Immature natural killer cell (primary cell): Measurements from ENCODE around the gene IFNK. TPM values are rescaled to one million over a fixed set of nuclear protein-coding genes. Genes with fewer than 3 reads are reported as not detected.
"Not testable (repeated sequence)": the region's sequence is repeated elsewhere in the genome, so short reads cannot be mapped to it uniquely, and the experiment has no call there.

Experiments used
- DNase-seq, 3 donors: peaks; one replicate each; pipeline ENCODE4 v3.0.0; 2022; ENCODE audit warnings: mixed read lengths in 1 of 3
- H3K27ac Mint-ChIP-seq, 6 donors: one replicate each; pipeline ENCODE4 v1.8.0; 2020; ENCODE audit warnings: mixed read lengths in 6 of 6, mild to moderate bottlenecking in 5 of 6, inconsistent platforms in 4 of 6, moderate library complexity in 3 of 6
- H3K27me3 Mint-ChIP-seq, 3 donors: one replicate each; pipeline ENCODE4 v1.8.0; 2020 to 2021; ENCODE audit warnings: low read depth in 3 of 3, mild to moderate bottlenecking in 3 of 3, mixed read lengths in 3 of 3, moderate library complexity in 3 of 3, inconsistent platforms in 1 of 3
- H3K36me3 Mint-ChIP-seq, 3 donors: one replicate each; pipeline ENCODE4 v1.8.0; 2020; ENCODE audit warnings: mixed read lengths in 3 of 3, inconsistent platforms in 2 of 3, mild to moderate bottlenecking in 2 of 3
- H3K4me1 Mint-ChIP-seq, 2 donors: one replicate each; pipeline ENCODE4 v1.8.0; 2020; ENCODE audit warnings: inconsistent platforms in 2 of 2, mild to moderate bottlenecking in 2 of 2, mixed read lengths in 2 of 2, moderate library complexity in 1 of 2
- H3K4me3 Mint-ChIP-seq, 5 donors: one replicate each; pipeline ENCODE4 v1.8.0; 2020; ENCODE audit warnings: mild to moderate bottlenecking in 5 of 5, mixed read lengths in 5 of 5, inconsistent platforms in 3 of 5, moderate library complexity in 3 of 5
- H3K9me3 Mint-ChIP-seq, 6 donors: one replicate each; pipeline ENCODE4 v1.8.0; 2020; ENCODE audit warnings: mild to moderate bottlenecking in 6 of 6, mixed read lengths in 6 of 6, inconsistent platforms in 4 of 6, moderate library complexity in 3 of 6
- polyA plus RNA-seq, 3 donors: library from polyadenylated mRNA; unstranded; fragments of 300-500 nt; fragmentation: Illumina TruSeq; gene quantifications; one replicate each; pipeline ENCODE4 v1.2.3, GENCODE V29; 2021

The IFNK gene
- polyA plus RNA-seq, 3 donors from 2014 or later, result not detected

- peaks cover 0 to 6% (median 2%) of the 10 kb centered on the region in 6 donors for H3K9me3 Mint-ChIP-seq
- no peak overlapping the region for H3K27ac Mint-ChIP-seq
- H3K4me1 Mint-ChIP-seq, result peaks cover 0 to 14% of the 10 kb centered on the region in 2 donors
- DNase-seq, result no peak
- no peak overlapping the region for H3K4me3 Mint-ChIP-seq
- no peaks in the 10 kb centered on the region for H3K36me3 Mint-ChIP-seq
- peaks cover 0 to 3% (median 0%) of the 10 kb centered on the region in 3 donors for H3K27me3 Mint-ChIP-seq
Observed at GRCh38 chr9:27496135-27496504, 28.0 kb upstream of the IFNK start.

- Mint-ChIP-seq H3K27me3 (peaks cover 0 to 3% (median 0%) of the 10 kb centered on the region in 3 donors), H3K9me3 (peaks cover 0 to 5% (median under 1%) of the 10 kb centered on the region in 6 donors), H3K27ac (no peak overlapping the region), H3K36me3 (no peaks in the 10 kb centered on the region), H3K4me1 (peaks cover 0 to 14% of the 10 kb centered on the region in 2 donors), H3K4me3 (no peak overlapping the region)
- no peak for DNase-seq
Observed at GRCh38 chr9:27497883-27498417, 26.1 kb upstream of the IFNK start.

- Mint-ChIP-seq H3K4me3 (no peak overlapping the region), H3K36me3 (no peaks in the 10 kb centered on the region), H3K4me1 (peaks cover 0 to 14% of the 10 kb centered on the region in 2 donors), H3K27me3 (peaks cover 0 to 3% (median 3%) of the 10 kb centered on the region in 3 donors), H3K9me3 (peaks cover 0 to 4% (median 0%) of the 10 kb centered on the region in 6 donors), H3K27ac (no peak overlapping the region)
- DNase-seq, result no peak
Observed at GRCh38 chr9:27499451-27499850, 24.6 kb upstream of the IFNK start.

GRCh38 chr9:27500902-27501301 lies 23.2 kb upstream of the IFNK start:
- not testable (repeated sequence) for H3K9me3 Mint-ChIP-seq, H3K27me3 Mint-ChIP-seq, DNase-seq, H3K27ac Mint-ChIP-seq, H3K4me3 Mint-ChIP-seq, H3K36me3 Mint-ChIP-seq
- peaks cover 0 to 14% of the 10 kb centered on the region in 2 donors for H3K4me1 Mint-ChIP-seq

GRCh38 chr9:27503623-27504022 lies 20.5 kb upstream of the IFNK start:
- Mint-ChIP-seq H3K4me1 (peaks cover 0 to 14% of the 10 kb centered on the region in 2 donors), H3K9me3 (peaks cover 0 to 4% (median 0%) of the 10 kb centered on the region in 6 donors), H3K4me3 (no peak overlapping the region), H3K27me3 (peaks cover 0 to 9% (median 3%) of the 10 kb centered on the region in 3 donors), H3K27ac (no peak overlapping the region), H3K36me3 (peaks cover 0 to 3% (median 0%) of the 10 kb centered on the region in 3 donors)
- DNase-seq, result no peak

GRCh38 chr9:27504259-27504658 lies 19.8 kb upstream of the IFNK start:
- H3K27ac Mint-ChIP-seq, result no peak overlapping the region
- H3K4me1 Mint-ChIP-seq, result peaks cover 0 to 11% of the 10 kb centered on the region in 2 donors
- DNase-seq, result no peak
- H3K9me3 Mint-ChIP-seq, result peaks cover 0 to 4% (median 0%) of the 10 kb centered on the region in 6 donors
- H3K36me3 Mint-ChIP-seq, result peaks cover 0 to 3% (median 0%) of the 10 kb centered on the region in 3 donors
- H3K4me3 Mint-ChIP-seq, result no peak overlapping the region
- peaks cover 0 to 9% (median 3%) of the 10 kb centered on the region in 3 donors for H3K27me3 Mint-ChIP-seq

GRCh38 chr9:27505744-27506161 lies 18.3 kb upstream of the IFNK start:
- no peak overlapping the region for H3K27ac Mint-ChIP-seq
- H3K4me1 Mint-ChIP-seq, result no peaks in the 10 kb centered on the region

DNA sequence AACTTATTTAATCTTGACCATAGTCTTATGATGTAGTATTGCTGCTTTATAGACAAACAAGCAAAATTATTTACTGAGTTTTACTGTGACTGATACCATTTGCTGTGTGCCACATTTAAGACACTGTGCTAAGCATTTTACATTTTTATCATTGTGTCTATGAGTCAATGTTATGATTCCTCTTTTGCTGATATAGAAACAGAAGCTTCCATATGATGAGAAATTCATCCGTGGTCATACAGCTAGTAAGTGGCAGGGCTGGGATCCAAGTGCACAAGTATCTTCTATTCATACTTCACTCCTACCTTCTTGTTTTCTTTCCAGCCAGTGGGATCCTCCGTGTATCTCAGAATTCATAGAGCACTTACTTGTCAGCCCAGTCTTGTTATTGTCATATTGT lies 17.1 kb upstream of the IFNK start:
- peaks cover 0 to 3% (median 0%) of the 10 kb centered on the region in 3 donors for H3K36me3 Mint-ChIP-seq
- no peak overlapping the region for H3K27ac Mint-ChIP-seq

More at GRCh38 chr9:27505744-27506161, 18.3 kb upstream of the IFNK start:
- Mint-ChIP-seq H3K9me3 (peaks cover 0 to 4% (median 0%) of the 10 kb centered on the region in 6 donors), H3K27me3 (peaks cover 0 to 9% (median 3%) of the 10 kb centered on the region in 3 donors), H3K36me3 (peaks cover 0 to 3% (median 0%) of the 10 kb centered on the region in 3 donors), H3K4me3 (no peak overlapping the region)
- no peak for DNase-seq

GRCh38 chr9:27510780-27511179 lies 13.3 kb upstream of the IFNK start:
- Mint-ChIP-seq H3K4me3 (no peak overlapping the region), H3K4me1 (no peaks in the 10 kb centered on the region), H3K36me3 (peaks cover 0 to 3% (median 0%) of the 10 kb centered on the region in 3 donors), H3K9me3 (peaks cover 0 to 3% (median 0%) of the 10 kb centered on the region in 6 donors), H3K27me3 (peaks cover 0 to 9% (median 2%) of the 10 kb centered on the region in 3 donors), H3K27ac (no peak overlapping the region)
- no peak for DNase-seq

More for the DNA sequence above, 17.1 kb upstream of the IFNK start:
- no peak for DNase-seq
- Mint-ChIP-seq H3K4me3 (no peak overlapping the region), H3K4me1 (no peaks in the 10 kb centered on the region), H3K9me3 (peaks cover 0 to 3% (median 0%) of the 10 kb centered on the region in 6 donors), H3K27me3 (peaks cover 0 to 11% (median 3%) of the 10 kb centered on the region in 3 donors)

DNA sequence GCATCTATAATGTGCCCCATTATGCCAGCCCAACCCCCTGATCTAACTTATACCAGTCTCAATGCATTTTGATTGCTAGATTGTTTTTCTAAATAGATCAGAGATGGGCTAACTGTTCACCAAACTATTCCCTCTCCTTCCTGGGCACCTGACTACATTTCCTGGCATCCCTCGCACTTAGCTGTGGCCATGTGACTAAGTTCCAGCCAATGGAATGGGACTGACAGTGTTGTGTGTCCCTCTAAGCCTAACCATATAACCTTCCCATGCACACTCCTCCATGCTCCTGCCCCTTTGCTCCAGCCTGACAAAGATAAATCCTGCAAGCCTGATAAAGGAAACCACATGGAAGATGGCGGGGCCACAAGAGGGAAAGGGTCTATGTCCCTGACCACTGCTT lies 12.3 kb upstream of the IFNK start:
- H3K27ac Mint-ChIP-seq, result no peak overlapping the region
- H3K4me3 Mint-ChIP-seq, result no peak overlapping the region
- H3K27me3 Mint-ChIP-seq, result peaks cover 0 to 4% (median 2%) of the 10 kb centered on the region in 3 donors
- peaks cover 0 to 3% (median 0%) of the 10 kb centered on the region in 6 donors for H3K9me3 Mint-ChIP-seq
- peaks cover 0 to 3% (median 0%) of the 10 kb centered on the region in 3 donors for H3K36me3 Mint-ChIP-seq
- H3K4me1 Mint-ChIP-seq, result no peaks in the 10 kb centered on the region
- no peak for DNase-seq

GRCh38 chr9:27514551-27514950 lies 9.5 kb upstream of the IFNK start:
- no peaks in the 10 kb centered on the region for H3K4me1 Mint-ChIP-seq

GRCh38 chr9:27518006-27518405 lies 6.1 kb upstream of the IFNK start:
- Mint-ChIP-seq H3K4me1 (no peaks in the 10 kb centered on the region), H3K27me3 (peaks cover 0 to 7% (median 4%) of the 10 kb centered on the region in 3 donors), H3K27ac (no peak overlapping the region), H3K36me3 (no peaks in the 10 kb centered on the region), H3K4me3 (no peak overlapping the region), H3K9me3 (peaks cover 0 to 3% (median 0%) of the 10 kb centered on the region in 6 donors)
- DNase-seq, result no peak

More at GRCh38 chr9:27514551-27514950, 9.5 kb upstream of the IFNK start:
- H3K36me3 Mint-ChIP-seq, result no peaks in the 10 kb centered on the region
- H3K27me3 Mint-ChIP-seq, result peaks cover 0 to 6% (median 2%) of the 10 kb centered on the region in 3 donors
- no peak overlapping the region for H3K4me3 Mint-ChIP-seq
- H3K27ac Mint-ChIP-seq, result no peak overlapping the region
- no peak for DNase-seq
- peaks cover 0 to 3% (median 0%) of the 10 kb centered on the region in 6 donors for H3K9me3 Mint-ChIP-seq

DNA sequence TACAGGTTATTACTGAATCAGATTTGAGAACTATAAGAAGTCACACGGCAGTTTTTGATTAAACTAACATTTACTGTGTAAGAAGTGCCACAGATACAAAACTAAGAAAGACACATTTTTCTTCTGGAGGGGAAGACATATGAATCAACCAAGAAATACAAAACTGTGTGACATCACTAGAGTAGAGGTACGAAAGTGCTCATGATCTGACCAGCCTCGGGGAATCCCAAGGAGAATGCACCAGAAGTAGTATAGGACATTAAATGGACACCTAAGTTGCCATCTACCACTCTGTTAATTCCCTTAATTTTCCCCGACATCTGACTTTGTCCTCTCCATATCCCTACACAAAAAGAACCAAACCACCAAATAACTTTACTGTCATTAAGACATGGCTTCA lies 5.3 kb upstream of the IFNK start:
- Mint-ChIP-seq H3K4me3 (no peak overlapping the region), H3K9me3 (no peaks in the 10 kb centered on the region), H3K4me1 (no peaks in the 10 kb centered on the region), H3K27ac (no peak overlapping the region), H3K27me3 (peaks cover 0 to 7% (median 4%) of the 10 kb centered on the region in 3 donors), H3K36me3 (no peaks in the 10 kb centered on the region)
- no peak for DNase-seq

- no peak overlapping the region for H3K27ac Mint-ChIP-seq
- no peak for DNase-seq
- no peaks in the 10 kb centered on the region for H3K36me3 Mint-ChIP-seq
- peaks cover 0 to 7% (median 4%) of the 10 kb centered on the region in 3 donors for H3K27me3 Mint-ChIP-seq
- H3K9me3 Mint-ChIP-seq, result no peaks in the 10 kb centered on the region
- H3K4me1 Mint-ChIP-seq, result no peaks in the 10 kb centered on the region
- no peak overlapping the region for H3K4me3 Mint-ChIP-seq
Observed at GRCh38 chr9:27519466-27520465, 4.3 kb upstream of the IFNK start.
